Liver (tissue), 9 donors: ENCODE measurements around the gene SLC8A2. TPM values are rescaled to one million over a fixed set of nuclear protein-coding genes. Genes with fewer than 3 reads are reported as not detected.

Experiments used
- DNase-seq: peaks from one replicate; pipeline ENCODE4 v3.0.0-alpha.2; 2017; ENCODE audit warnings: low spot score
- H3K27ac ChIP-seq, 2 donors: one replicate each; pipeline ENCODE4 v1.7.0; 2013; ENCODE audit warnings: inconsistent platforms in 2 of 2, low read length in 2 of 2, control low read depth in 1 of 2, low read depth in 1 of 2, mild to moderate bottlenecking in 1 of 2
- H3K27me3 ChIP-seq, 4 donors: one replicate each; pipeline versions ENCODE4 v1.6.1 to v1.7.0; 2013; ENCODE audit warnings: low read length in 3 of 4, inconsistent platforms in 1 of 4, mild to moderate bottlenecking in 1 of 4, moderate library complexity in 1 of 4; ENCODE audit not compliant: control insufficient read depth in 4 of 4, insufficient read depth in 4 of 4
- H3K36me3 ChIP-seq, 4 donors: one replicate each; pipeline versions ENCODE4 v1.6.1 to v1.7.0; 2013; ENCODE audit warnings: low read length in 3 of 4, mild to moderate bottlenecking in 3 of 4, low read depth in 1 of 4, moderate library complexity in 1 of 4; ENCODE audit not compliant: control insufficient read depth in 4 of 4, insufficient read depth in 3 of 4
- H3K4me1 ChIP-seq, 4 donors: one replicate each; pipeline versions ENCODE4 v1.6.1 to v1.7.0; 2013; ENCODE audit warnings: low read length in 3 of 4, mild to moderate bottlenecking in 3 of 4, moderate library complexity in 1 of 4; ENCODE audit not compliant: control insufficient read depth in 4 of 4, insufficient read depth in 4 of 4
- H3K4me3 ChIP-seq, 3 donors: one replicate each; pipeline versions ENCODE4 v1.6.1 to v1.7.0; 2013; ENCODE audit warnings: low read length in 3 of 3, control low read depth in 1 of 3, low read depth in 1 of 3, mild to moderate bottlenecking in 1 of 3
- H3K9ac ChIP-seq, 2 donors: one replicate each; pipeline ENCODE4 v1.7.0; 2013; ENCODE audit warnings: low read length in 2 of 2, mild to moderate bottlenecking in 2 of 2, moderate library complexity in 2 of 2, control low read depth in 1 of 2, low read depth in 1 of 2
- H3K9me3 ChIP-seq, 4 donors: one replicate each; pipeline versions ENCODE4 v1.6.1 to v1.7.0; 2013; ENCODE audit warnings: low read length in 3 of 4; ENCODE audit not compliant: control insufficient read depth in 4 of 4
- ATF3 ChIP-seq: IDR thresholded peaks from 2 replicates; pipeline ENCODE4 v1.6.1; 2016; ENCODE audit warnings: antibody characterized with exemption
- CTCF ChIP-seq: fragments of 150-350 bp; IDR thresholded peaks from 2 replicates; pipeline ENCODE4 v1.5.1; 2017; ENCODE audit warnings: improper control_type of control experiment, low read depth, low read length; ENCODE audit not compliant: missing input control
- EGR1 ChIP-seq, 2 donors: IDR thresholded peaks; 2 replicates each; pipeline ENCODE4 v1.6.1; 2016 to 2018; ENCODE audit warnings: antibody characterized with exemption in 2 of 2, low read depth in 2 of 2
- FOXA1 ChIP-seq: IDR thresholded peaks from 2 replicates; pipeline ENCODE4 v1.6.1; 2016; ENCODE audit warnings: antibody characterized with exemption
- FOXA2 ChIP-seq: IDR thresholded peaks from 2 replicates; pipeline ENCODE4 v1.6.1; 2016; ENCODE audit warnings: antibody characterized with exemption
- GABPA ChIP-seq, 2 donors: IDR thresholded peaks in 1 of 2; conservative IDR thresholded peaks in 1 of 2; 2 replicates each; pipeline ENCODE4 v1.6.1; 2016; ENCODE audit warnings: antibody characterized with exemption in 2 of 2, mild to moderate bottlenecking in 1 of 2, moderate library complexity in 1 of 2
- HNF4A ChIP-seq, 2 donors: conservative IDR thresholded peaks; 2 replicates each; pipeline ENCODE4 v1.6.1; 2016; ENCODE audit warnings: antibody characterized with exemption in 2 of 2, mild to moderate bottlenecking in 2 of 2
- HNF4G ChIP-seq: IDR thresholded peaks from 2 replicates; pipeline ENCODE4 v1.6.1; 2016; ENCODE audit warnings: antibody characterized with exemption
- JUND ChIP-seq, 2 donors: IDR thresholded peaks; 2 replicates each; pipeline ENCODE4 v1.6.1; 2016; ENCODE audit warnings: antibody characterized with exemption in 2 of 2
- MAX ChIP-seq: IDR thresholded peaks from 2 replicates; pipeline ENCODE4 v1.6.1; 2016; ENCODE audit warnings: antibody characterized with exemption
- NR2F2 ChIP-seq: IDR thresholded peaks from 2 replicates; pipeline ENCODE4 v1.6.1; 2016; ENCODE audit warnings: antibody characterized with exemption
- RAD21 ChIP-seq, 2 donors: IDR thresholded peaks; 2 replicates each; pipeline ENCODE4 v1.6.1; 2016; ENCODE audit warnings: antibody characterized with exemption in 2 of 2, mild to moderate bottlenecking in 2 of 2
- REST ChIP-seq: IDR thresholded peaks from 2 replicates; pipeline ENCODE4 v1.6.1; 2016; ENCODE audit warnings: antibody characterized with exemption, mild to moderate bottlenecking
- RXRA ChIP-seq, 2 donors: IDR thresholded peaks; 2 replicates each; pipeline ENCODE4 v1.6.1; 2017 to 2018; ENCODE audit warnings: antibody characterized with exemption in 2 of 2, mild to moderate bottlenecking in 1 of 2
- SP1 ChIP-seq: IDR thresholded peaks from 2 replicates; pipeline ENCODE4 v1.6.1; 2018; ENCODE audit warnings: antibody characterized with exemption, mild to moderate bottlenecking
- YY1 ChIP-seq: IDR thresholded peaks from 2 replicates; pipeline ENCODE4 v1.6.1; 2016; ENCODE audit warnings: antibody characterized with exemption, mild to moderate bottlenecking
- WGBS: extraction: QIAGEN DNeasy Blood & Tissue Kit; methylation state at CpG from one replicate; pipeline ENCODE4 v1.1.7; 2013; 5-methylcytosine and 5-hydroxymethylcytosine counted together
- polyA plus RNA-seq, 2 donors: library from polyadenylated mRNA; stranded (reverse) in 1 of 2; unstranded in 1 of 2; fragments of 200-250 nt in 1 of 2; fragments of >200 nt in 1 of 2; fragmentation: Nextera tagmentation in 1 of 2; extraction: Ambion mirVana in 1 of 2; gene quantifications; one replicate each; pipeline versions ENCODE4 v1.2.1 to v1.2.3, GENCODE V29; 2013 to 2015
- total RNA-seq, 2 donors: library from RNA; depleted of rRNA; stranded (reverse); fragments of >200 nt; gene quantifications; one replicate each; pipeline ENCODE4 v1.2.3, GENCODE V29; 2014
- TF ChIP-seq, protein P1 (sequence below): IDR thresholded peaks from 2 replicates; pipeline ENCODE4 v1.6.1; 2016; ENCODE audit warnings: antibody characterized with exemption
- donor health status: healthy.
- donor health status: healthy.
- donor health status: healthy.
- donor health status: healthy.
- donor health status: healthy.

Gene SLC8A2
- total and polyA plus RNA-seq, 4 donors, result 0.01 to 0.25 TPM; not detected in 2

DNA sequence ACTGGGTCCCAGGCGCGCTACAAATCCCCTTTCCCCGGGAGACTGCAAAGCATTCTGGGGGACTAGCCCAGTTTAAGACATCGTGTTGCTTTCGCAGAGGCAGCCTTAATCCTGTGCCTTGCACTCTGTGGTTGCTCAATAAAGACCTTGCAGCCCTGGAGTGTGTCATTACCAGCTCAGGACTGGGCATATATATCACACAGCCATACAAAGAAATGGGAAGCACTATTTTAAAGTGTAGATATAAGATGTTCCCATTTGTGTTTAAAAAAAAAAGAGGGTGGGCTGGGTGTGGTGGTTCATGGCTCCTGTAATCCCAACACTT lies 32.1 kb upstream of the SLC8A2 start (continued):
- no peak for TF ChIP-seq GABPA (IDR thresholded peaks at IDR 0.05 in 1 of 2, conservative IDR thresholded peaks at IDR 0.05 in 1 of 2)
- no peak for TF ChIP-seq HNF4A (conservative IDR thresholded peaks at IDR 0.05)
- TF ChIP-seq NR2F2, result no peak
- TF ChIP-seq RXRA (IDR thresholded peaks at IDR 0.05), result no peak
- no peak for TF ChIP-seq CTCF
- TF ChIP-seq EGR1 (IDR thresholded peaks at IDR 0.05; ENCODE audit: low read depth in 2 of 2), result no peak
- no peak for TF ChIP-seq RAD21 (IDR thresholded peaks at IDR 0.05)
- no peak for TF ChIP-seq HNF4G

DNA sequence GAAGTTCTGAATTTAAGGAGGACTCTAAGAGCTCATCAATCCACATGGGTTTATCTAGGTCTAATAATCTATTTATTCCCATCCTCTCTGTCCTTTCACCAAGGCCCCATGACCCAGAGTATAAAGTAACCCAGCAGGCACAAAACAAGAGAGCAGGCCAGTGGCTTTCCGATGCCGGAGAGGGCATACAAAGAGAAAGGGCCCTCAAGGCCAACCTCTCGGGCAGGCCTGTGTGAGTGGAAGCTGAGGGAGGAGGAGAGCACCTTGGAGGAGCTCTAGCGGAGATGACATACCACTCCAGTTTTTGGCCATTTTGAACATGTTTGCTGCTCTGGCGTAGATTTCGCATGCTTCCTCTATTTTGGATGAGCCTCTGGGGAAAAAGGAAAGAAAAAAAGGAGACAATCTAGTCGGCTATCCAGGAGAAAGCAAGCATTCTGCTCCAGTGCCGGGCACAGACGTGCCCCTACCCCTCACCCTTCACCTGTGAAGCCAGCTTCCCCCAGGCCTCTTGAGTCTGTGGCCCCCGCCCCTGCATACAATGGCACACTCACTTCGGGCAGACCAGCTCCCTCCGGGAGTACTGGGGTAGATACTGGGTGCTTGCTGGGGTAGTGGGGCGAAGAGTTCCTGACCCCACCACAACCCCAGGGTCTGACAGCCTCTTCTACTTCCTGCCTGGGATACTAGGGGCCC lies 31.6 kb upstream of the SLC8A2 start:
- peaks cover 9 to 54% (median 30%) of the 10 kb centered on the region in 4 donors for H3K36me3 ChIP-seq
- H3K9ac ChIP-seq, result no peak overlapping the region
- no peak overlapping the region for H3K27ac ChIP-seq
- H3K4me3 ChIP-seq, result no peak overlapping the region
- H3K27me3 ChIP-seq, result no peaks in the 10 kb centered on the region
- DNase-seq, result no peak
- WGBS, result 95% methylated on average over 13 of the region's 13 CpGs
- no peaks in the 10 kb centered on the region for H3K9me3 ChIP-seq
- H3K4me1 ChIP-seq, result peaks cover 4 to 28% (median 17%) of the 10 kb centered on the region in 4 donors
- TF ChIP-seq EGR1 (IDR thresholded peaks at IDR 0.05; ENCODE audit: low read depth in 2 of 2), result no peak

DNA sequence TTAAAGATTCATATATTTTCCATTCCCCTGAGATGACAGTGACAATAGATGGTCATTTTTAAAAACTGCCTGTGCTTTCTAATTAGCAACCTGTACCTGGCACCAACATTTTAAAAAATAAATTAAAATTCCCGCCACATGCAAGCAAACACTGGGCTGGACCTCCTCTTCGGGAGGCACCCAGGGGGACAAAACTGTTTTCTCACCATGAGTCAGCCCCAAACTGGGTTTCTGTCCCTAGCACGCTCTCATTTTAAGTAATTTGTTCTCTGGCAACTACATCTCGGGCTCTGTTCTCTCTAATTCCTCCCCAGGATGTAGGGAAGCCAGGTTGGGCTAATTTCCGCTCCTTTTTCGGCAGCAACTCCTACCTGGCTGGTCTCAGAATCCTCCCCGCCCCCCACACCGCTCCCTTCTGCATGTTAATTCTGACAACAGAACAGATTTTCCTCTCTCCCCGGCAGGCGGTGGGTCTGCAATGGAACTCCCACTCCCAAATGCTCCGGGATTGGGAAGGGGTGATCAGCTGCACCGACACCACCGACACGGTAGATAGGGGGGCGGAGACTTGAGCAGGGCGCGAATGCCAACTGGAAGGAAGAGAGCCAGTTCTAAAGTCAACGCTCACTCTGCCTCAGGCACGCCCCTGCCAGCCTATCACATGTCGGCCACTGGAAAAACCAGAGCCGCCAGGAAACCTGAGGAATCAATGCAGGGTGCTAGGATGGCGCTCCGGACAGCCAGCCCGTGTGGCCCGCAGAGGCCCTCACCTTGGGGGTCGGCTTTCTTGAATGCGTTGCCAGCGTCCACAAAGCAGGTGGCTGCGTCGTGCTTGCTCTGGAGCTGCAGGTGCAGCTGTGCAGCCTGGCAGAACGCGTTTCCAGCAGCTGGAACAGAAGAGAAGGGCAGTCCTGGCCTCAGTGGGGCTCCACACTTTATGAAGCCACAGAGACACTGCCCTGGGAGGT lies 28.5 kb upstream of the SLC8A2 start:
- no peak for DNase-seq
- peaks cover 16 to 80% (median 42%) of the 10 kb centered on the region in 4 donors for H3K36me3 ChIP-seq
- H3K4me1 ChIP-seq, result peaks cover 0 to 4% (median 1%) of the 10 kb centered on the region in 4 donors
- no peaks in the 10 kb centered on the region for H3K9me3 ChIP-seq
- 89% methylated on average over 32 of the region's 32 CpGs for WGBS
- no peak overlapping the region for H3K4me3 ChIP-seq
- H3K27ac ChIP-seq, result no peak overlapping the region
- TF ChIP-seq, protein P1, sequence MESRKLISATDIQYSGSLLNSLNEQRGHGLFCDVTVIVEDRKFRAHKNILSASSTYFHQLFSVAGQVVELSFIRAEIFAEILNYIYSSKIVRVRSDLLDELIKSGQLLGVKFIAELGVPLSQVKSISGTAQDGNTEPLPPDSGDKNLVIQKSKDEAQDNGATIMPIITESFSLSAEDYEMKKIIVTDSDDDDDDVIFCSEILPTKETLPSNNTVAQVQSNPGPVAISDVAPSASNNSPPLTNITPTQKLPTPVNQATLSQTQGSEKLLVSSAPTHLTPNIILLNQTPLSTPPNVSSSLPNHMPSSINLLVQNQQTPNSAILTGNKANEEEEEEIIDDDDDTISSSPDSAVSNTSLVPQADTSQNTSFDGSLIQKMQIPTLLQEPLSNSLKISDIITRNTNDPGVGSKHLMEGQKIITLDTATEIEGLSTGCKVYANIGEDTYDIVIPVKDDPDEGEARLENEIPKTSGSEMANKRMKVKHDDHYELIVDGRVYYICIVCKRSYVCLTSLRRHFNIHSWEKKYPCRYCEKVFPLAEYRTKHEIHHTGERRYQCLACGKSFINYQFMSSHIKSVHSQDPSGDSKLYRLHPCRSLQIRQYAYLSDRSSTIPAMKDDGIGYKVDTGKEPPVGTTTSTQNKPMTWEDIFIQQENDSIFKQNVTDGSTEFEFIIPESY, result no peak
- TF ChIP-seq EGR1 (IDR thresholded peaks at IDR 0.05; ENCODE audit: low read depth in 2 of 2) (no peak), HNF4A (conservative IDR thresholded peaks at IDR 0.05) (no peak), RAD21 (IDR thresholded peaks at IDR 0.05) (no peak), GABPA (IDR thresholded peaks at IDR 0.05 in 1 of 2, conservative IDR thresholded peaks at IDR 0.05 in 1 of 2) (no peak), RXRA (IDR thresholded peaks at IDR 0.05) (no peak), YY1 (no peak), FOXA2 (no peak), HNF4G (no peak), CTCF (no peak), MAX (no peak), NR2F2 (no peak), REST (no peak), FOXA1 (no peak), JUND (IDR thresholded peaks at IDR 0.05) (no peak), SP1 (no peak), ATF3 (no peak)
- no peaks in the 10 kb centered on the region for H3K27me3 ChIP-seq
- no peak overlapping the region for H3K9ac ChIP-seq
